DLD1 (cell line): Measurements from ENCODE around the gene ZFP91.

Source experiments
- in situ Hi-C: cut with HindIII; loops from 2 replicates; pipeline ENCODE4 v1.10.0; 2017; ENCODE audit warnings: low sequenced_read_pairs

ZFP91 gene

GRCh38 chr11:58580311-58580710, 1.4 kb downstream of the ZFP91 start:
- in situ Hi-C loops = no loop called here

GRCh38 chr11:58582437-58582836, 3.6 kb downstream of the ZFP91 start:
- in situ Hi-C loops = no loop called here

DNA sequence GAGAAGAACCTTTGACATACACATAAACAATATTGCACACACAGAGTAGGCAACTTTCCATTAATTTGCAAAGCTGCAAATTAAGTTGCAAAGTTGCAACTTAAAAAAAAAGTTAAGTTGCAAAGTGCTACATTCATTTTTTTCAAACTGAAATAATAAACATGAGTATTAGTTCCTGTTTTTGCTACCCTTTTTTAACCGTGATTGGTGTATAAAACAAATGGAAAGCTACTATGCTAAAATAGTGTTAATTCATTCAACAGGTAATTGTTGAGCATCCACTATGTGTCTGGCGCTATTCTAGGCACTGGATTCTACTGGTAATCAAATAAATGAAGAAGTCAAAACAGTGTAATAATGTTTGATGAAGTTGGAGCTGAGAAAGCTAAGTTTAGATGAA, 8.1 kb downstream of the ZFP91 start:
- in situ Hi-C loops = no loop called here

GRCh38 chr11:58591659-58592058, 12.8 kb downstream of the ZFP91 start:
- in situ Hi-C loops = no loop called here

GRCh38 chr11:58592760-58593472, 14.1 kb downstream of the ZFP91 start:
- in situ Hi-C loops = no loop called here

- in situ Hi-C loops = no loop called here
Measured at GRCh38 chr11:58594826-58595225, 16.0 kb downstream of the ZFP91 start.

- in situ Hi-C loops = no loop called here
Measured at GRCh38 chr11:58596621-58597020, 17.8 kb downstream of the ZFP91 start.

- in situ Hi-C loops = no loop called here
Measured at GRCh38 chr11:58597486-58598144, 18.8 kb downstream of the ZFP91 start.

DNA sequence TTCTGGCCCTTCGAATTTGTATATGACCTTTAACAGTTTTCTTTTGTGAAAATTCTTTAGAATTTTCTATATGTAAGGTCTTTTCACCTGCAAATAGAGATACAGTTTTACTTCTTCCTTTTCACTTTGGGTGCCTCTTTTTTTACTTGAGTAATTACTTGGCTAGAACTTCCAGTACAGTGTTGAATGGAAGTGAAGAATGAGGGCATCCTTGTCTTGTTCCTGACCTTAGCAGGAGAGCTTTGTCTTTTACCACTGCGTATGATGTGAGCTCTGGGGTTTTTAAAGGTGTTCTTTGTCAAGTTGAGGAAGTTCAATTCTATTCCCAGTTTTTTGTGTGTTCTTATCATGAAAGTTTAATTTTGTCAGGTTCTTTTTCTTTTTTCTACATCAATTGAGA, 21.6 kb downstream of the ZFP91 start:
- in situ Hi-C loops = no loop called here

GRCh38 chr11:58606930-58607714, 28.3 kb downstream of the ZFP91 start:
- in situ Hi-C loops = no loop called here

- in situ Hi-C loops = no loop called here
Measured at GRCh38 chr11:58608331-58608730, 29.5 kb downstream of the ZFP91 start.

DNA sequence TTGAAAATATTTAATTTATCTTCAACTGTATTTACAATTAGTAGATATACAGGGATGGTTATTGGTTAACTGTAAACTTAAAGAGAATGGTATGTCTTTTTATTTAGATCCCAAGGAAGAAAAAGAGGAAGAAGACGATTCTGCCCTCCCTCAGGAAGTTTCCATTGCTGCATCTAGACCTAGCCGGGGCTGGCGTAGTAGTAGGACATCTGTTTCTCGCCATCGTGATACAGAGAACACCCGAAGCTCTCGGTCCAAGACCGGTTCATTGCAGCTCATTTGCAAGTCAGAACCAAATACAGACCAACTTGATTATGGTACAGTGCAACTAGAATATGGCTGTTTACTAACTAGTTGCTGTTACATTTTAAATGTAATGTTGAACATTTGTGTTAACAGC, 30.9 kb downstream of the ZFP91 start:
- in situ Hi-C loops = no loop called here

- in situ Hi-C loops = no loop called here
Measured at GRCh38 chr11:58613228-58613627, 34.4 kb downstream of the ZFP91 start.

DNA sequence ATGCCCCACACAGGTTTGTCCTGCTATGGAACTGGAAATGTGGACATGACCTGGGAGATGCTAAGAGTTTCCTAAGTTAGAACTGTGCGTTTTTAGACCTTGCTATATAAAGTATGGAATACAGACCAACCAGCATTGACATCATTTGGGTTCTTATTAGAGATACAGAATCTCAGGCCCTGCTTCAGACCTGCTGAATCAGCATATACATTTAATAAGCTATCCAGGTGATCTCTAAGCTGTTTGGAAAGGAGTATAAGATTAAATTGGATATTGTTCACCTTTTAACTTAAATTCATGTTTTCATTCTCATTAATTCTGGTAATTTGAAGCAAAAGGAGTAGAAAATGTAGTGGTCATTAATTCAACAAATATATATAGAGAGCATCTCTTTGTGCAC, 36.7 kb downstream of the ZFP91 start:
- in situ Hi-C loops = no loop called here

DNA sequence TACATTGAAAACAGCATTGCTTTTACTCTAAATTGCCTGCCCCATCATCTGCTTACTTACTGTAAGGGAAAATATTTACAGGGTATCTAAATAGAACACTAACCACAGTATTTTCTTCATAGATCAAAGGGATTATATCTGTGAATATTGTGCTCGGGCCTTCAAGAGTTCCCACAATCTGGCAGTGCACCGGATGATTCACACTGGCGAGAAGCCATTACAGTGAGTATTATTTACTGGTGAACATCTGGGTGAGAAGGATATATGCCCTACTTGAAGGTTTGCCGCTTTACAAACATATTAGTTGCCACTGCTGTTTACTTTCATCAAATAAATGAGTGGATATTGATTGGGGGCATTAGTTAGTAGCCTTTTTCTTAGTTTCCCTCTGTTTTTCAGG, 37.7 kb downstream of the ZFP91 start:
- in situ Hi-C loops = no loop called here

- in situ Hi-C loops = no loop called here
Measured at GRCh38 chr11:58617976-58618557, 39.2 kb downstream of the ZFP91 start.

GRCh38 chr11:58621586-58622262, 42.9 kb downstream of the ZFP91 start:
- in situ Hi-C loops = no loop called here

DNA sequence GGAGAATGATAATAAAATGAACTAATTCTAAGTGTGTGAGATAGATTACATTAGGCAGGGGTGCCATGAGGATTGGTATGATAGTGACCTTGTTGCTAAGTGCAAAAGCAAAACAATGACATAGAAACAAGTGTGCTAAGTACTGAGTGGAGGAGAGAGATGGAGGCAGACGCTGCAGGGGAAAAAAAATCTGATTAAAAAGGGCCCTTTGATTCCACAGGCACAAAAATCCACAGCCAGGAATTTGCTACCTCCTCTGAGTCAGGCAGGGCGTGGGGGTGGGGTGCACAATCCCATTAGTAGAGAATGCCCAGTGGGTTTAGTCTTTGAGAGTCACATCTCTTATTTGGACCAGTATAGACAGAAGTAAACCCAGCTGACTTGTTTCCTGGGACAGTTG, 43.5 kb downstream of the ZFP91 start, which contains the start of gene CNTF:
TSS of gene CNTF (plus strand) at position 322 of the 400 bp plus-strand sequence. CDS start 88 bp downstream, outside the sequence.
- in situ Hi-C loops = no loop called here

DNA sequence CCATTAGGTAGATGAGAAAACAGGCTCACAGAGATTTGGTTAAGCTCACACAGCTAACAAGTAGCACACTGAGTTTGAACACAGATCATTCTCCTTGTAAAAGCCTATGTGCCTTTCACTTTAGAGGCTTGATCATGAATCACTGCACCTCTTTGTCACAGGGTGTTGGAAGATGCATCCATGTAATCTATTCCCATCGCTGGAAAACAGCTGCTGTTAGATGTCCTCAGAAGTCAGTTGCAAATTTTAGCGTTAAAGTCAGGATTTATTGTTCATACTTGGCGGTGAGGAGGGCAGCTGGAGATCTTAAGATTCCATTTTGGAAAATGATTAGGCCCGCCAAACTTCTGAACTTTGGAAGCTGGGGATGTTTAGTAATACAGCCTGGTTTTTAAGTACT, 46.2 kb downstream of the ZFP91 start:
- in situ Hi-C loops = no loop called here

DNA sequence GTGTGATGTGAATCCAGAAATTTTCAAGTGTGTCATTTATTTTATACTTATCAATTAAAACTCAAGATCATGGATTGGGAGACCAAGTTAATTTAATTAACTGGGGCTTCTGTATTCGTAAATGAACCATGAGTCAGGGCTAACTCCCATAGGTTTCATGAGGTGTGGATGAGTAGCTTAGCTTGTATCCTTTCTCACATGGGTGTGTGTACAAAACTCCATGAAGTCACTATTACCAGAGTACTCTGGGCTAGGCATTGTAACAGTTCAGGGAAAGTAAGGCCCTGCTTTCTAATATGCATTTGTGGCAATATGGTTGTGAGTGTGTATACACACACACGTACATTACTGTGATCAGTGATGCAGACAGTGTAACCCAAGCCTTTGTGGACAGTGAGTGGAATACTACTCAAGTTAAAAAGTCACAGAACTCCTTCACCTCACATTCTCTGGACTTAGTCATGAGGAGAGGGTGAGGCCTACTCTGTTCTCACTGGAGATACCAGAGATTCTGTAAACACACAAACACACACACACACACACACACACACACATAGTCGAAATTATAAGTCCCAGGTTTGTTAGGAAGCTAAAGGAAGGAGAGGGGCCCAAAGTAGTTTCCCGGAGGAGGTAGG, 47.1 kb downstream of the ZFP91 start:
- in situ Hi-C loops = no loop called here
